Measurements from ENCODE around the gene KCTD1. TPM values are rescaled to one million over a fixed set of nuclear protein-coding genes. Genes with fewer than 3 reads are reported as not detected.

The KCTD1 gene
- total and polyA plus RNA-seq, 2 of the 8 experiments (the other 6 are each of a cell fraction or from before 2014, with no cell fraction given), result 7.7 to 14.0 TPM

GRCh38 chr18:26491194-26491816, 57.0 kb downstream of the KCTD1 start (continued):
- TF ChIP-seq SP2 (IDR thresholded peaks at IDR 0.05; ENCODE audit: low read length) (no peak), CREB1 (IDR thresholded peaks at IDR 0.05) (no peak), PHF8 (conservative IDR thresholded peaks at IDR 0.05; ENCODE audit: low read depth, low read length) (no peak), CHD7 (IDR thresholded peaks at IDR 0.05; ENCODE audit: insufficient replicate concordance, low read length) (no peak), GTF2F1 (IDR thresholded peaks at IDR 0.05; ENCODE audit: borderline replicate concordance, low read depth, low read length) (no peak)

All from H1 (cell line).